HEK293 (cell line): Measurements from ENCODE around the gene PRSS12.

Experiments
- CTCF ChIA-PET: fragments of 350-600 bp; formaldehyde crosslinking; extraction: SDS; loops from one replicate; lab custom pipeline; 2021; ENCODE audit warnings: antibody characterized with exemption; lab: Yijun Ruan, JAX
- POLR2A ChIA-PET: fragments of 300-600 bp; formaldehyde crosslinking; extraction: SDS; loops from one replicate; lab custom pipeline; 2020; ENCODE audit warnings: antibody characterized with exemption, inconsistent platforms; lab: Yijun Ruan, JAX
- H3K27ac ChIP-seq: fragments of 200-500 bp; sonication (Bioruptor generic); 2 replicates; pipeline ENCODE4 v1.5.1; 2014; ENCODE audit warnings: low read depth, low read length, control low read depth, inconsistent platforms; ENCODE audit errors: extremely low read depth
- H3K36me3 ChIP-seq, 2 experiments: fragments of 200-500 bp in 1 of 2; sonication (Bioruptor generic) in 1 of 2; 1 replicate in 1 of 2; 2 replicates in 1 of 2; pipeline ENCODE4 v1.5.1; 2014 to 2017; ENCODE audit warnings: inconsistent platforms in 2 of 2, low read length in 2 of 2; ENCODE audit not compliant: control insufficient read depth in 2 of 2, insufficient read depth in 1 of 2
- H3K4me1 ChIP-seq: fragments of 200-500 bp; sonication (Bioruptor generic); 2 replicates; pipeline ENCODE4 v1.5.1; 2014; ENCODE audit warnings: mild to moderate bottlenecking, low read length, inconsistent platforms; ENCODE audit not compliant: control insufficient read depth, insufficient read depth
- H3K4me3 ChIP-seq: 2 replicates; pipeline ENCODE4 v1.5.1; 2011; ENCODE audit warnings: low read depth, mild to moderate bottlenecking, control low read depth, low read length, moderate library complexity
- H3K9me3 ChIP-seq: fragments of 200-500 bp; sonication (Bioruptor generic); 2 replicates; pipeline ENCODE4 v1.5.1; 2014; ENCODE audit warnings: low read depth, low read length, inconsistent platforms; ENCODE audit not compliant: control insufficient read depth, insufficient read depth
- IKZF3 ChIP-seq: fragments of 450-650 bp; IDR thresholded peaks from 2 replicates; pipeline ENCODE4 v1.5.0; 2018; ENCODE audit warnings: missing biosample characterization, mild to moderate bottlenecking, missing genetic modification characterization, moderate library complexity
- SCRT1 ChIP-seq: fragments of 450-650 bp; formaldehyde crosslinking; IDR thresholded peaks from 2 replicates; pipeline ENCODE4 v1.5.1; 2016; ENCODE audit warnings: missing biosample characterization, missing genetic modification characterization, borderline replicate concordance
- ZBTB17 ChIP-seq: fragments of 450-650 bp; formaldehyde crosslinking; IDR thresholded peaks from 2 replicates; pipeline ENCODE4 v1.5.1; 2016; ENCODE audit warnings: missing biosample characterization, missing genetic modification characterization
- ZBTB7A ChIP-seq: fragments of 450-650 bp; formaldehyde crosslinking; IDR thresholded peaks from 2 replicates; pipeline ENCODE4 v1.5.1; 2016; ENCODE audit warnings: low read depth, missing biosample characterization, missing genetic modification characterization
- ZNF146 ChIP-seq: fragments of 450-650 bp; formaldehyde crosslinking; IDR thresholded peaks from 2 replicates; pipeline ENCODE4 v1.5.1; 2016; ENCODE audit warnings: missing biosample characterization, missing genetic modification characterization
- ZNF157 ChIP-seq: fragments of 450-650 bp; formaldehyde crosslinking; IDR thresholded peaks from 2 replicates; pipeline ENCODE4 v1.5.1; 2016; ENCODE audit warnings: missing biosample characterization, missing genetic modification characterization
- ZNF37A ChIP-seq: fragments of 450-650 bp; IDR thresholded peaks from 2 replicates; pipeline ENCODE4 v1.5.1; 2018; ENCODE audit warnings: missing biosample characterization, missing genetic modification characterization
- ZNF473 ChIP-seq: fragments of 450-650 bp; formaldehyde crosslinking; IDR thresholded peaks from 2 replicates; pipeline ENCODE4 v1.5.1; 2017; ENCODE audit warnings: missing biosample characterization, missing genetic modification characterization
- ZNF530 ChIP-seq: fragments of 450-650 bp; formaldehyde crosslinking; IDR thresholded peaks from 2 replicates; pipeline ENCODE4 v1.5.1; 2016; ENCODE audit warnings: low read depth, missing biosample characterization, missing genetic modification characterization
- ZNF544 ChIP-seq: fragments of 450-650 bp; formaldehyde crosslinking; IDR thresholded peaks from 2 replicates; pipeline ENCODE4 v1.5.0; 2017; ENCODE audit warnings: missing biosample characterization, missing genetic modification characterization
- ZNF549 ChIP-seq: fragments of 450-650 bp; IDR thresholded peaks from 2 replicates; pipeline ENCODE4 v1.5.1; 2018; ENCODE audit warnings: missing biosample characterization, missing genetic modification characterization, mild to moderate bottlenecking, inconsistent platforms, moderate library complexity
- ZNF585B ChIP-seq: fragments of 450-650 bp; formaldehyde crosslinking; IDR thresholded peaks from 2 replicates; pipeline ENCODE4 v1.5.1; 2016; ENCODE audit warnings: missing biosample characterization, missing genetic modification characterization
- ZNF600 ChIP-seq: fragments of 450-650 bp; formaldehyde crosslinking; IDR thresholded peaks from 2 replicates; pipeline ENCODE4 v1.5.1; 2016; ENCODE audit warnings: missing biosample characterization, missing genetic modification characterization
- ZNF654 ChIP-seq: fragments of 450-650 bp; formaldehyde crosslinking; IDR thresholded peaks from 2 replicates; pipeline ENCODE4 v1.5.1; 2016; ENCODE audit warnings: low read depth, missing biosample characterization, missing genetic modification characterization
- ZNF707 ChIP-seq: fragments of 450-650 bp; formaldehyde crosslinking; IDR thresholded peaks from 2 replicates; pipeline ENCODE4 v1.5.1; 2016; ENCODE audit warnings: missing biosample characterization, missing genetic modification characterization
- ZNF768 ChIP-seq: fragments of 450-650 bp; formaldehyde crosslinking; IDR thresholded peaks from 2 replicates; pipeline ENCODE4 v1.5.1; 2018; ENCODE audit warnings: missing biosample characterization, mild to moderate bottlenecking, missing genetic modification characterization
- ZNF791 ChIP-seq: fragments of 450-650 bp; formaldehyde crosslinking; IDR thresholded peaks from 2 replicates; pipeline ENCODE4 v1.5.1; 2016; ENCODE audit warnings: missing biosample characterization, missing genetic modification characterization
- ZNF843 ChIP-seq: fragments of 450-650 bp; formaldehyde crosslinking; IDR thresholded peaks from 2 replicates; pipeline ENCODE4 v1.5.1; 2016; ENCODE audit warnings: missing biosample characterization, missing genetic modification characterization
- TF ChIP-seq, protein P1 (sequence below): fragments of 450-650 bp; formaldehyde crosslinking; IDR thresholded peaks from 2 replicates; pipeline ENCODE4 v1.5.1; 2016; ENCODE audit warnings: missing biosample characterization, missing genetic modification characterization, borderline replicate concordance
- TF ChIP-seq, protein P2 (sequence below): fragments of 450-650 bp; formaldehyde crosslinking; IDR thresholded peaks from 2 replicates; pipeline ENCODE4 v1.5.0; 2017; ENCODE audit warnings: missing biosample characterization, missing genetic modification characterization, borderline replicate concordance
- TF ChIP-seq, protein P3 (sequence below): fragments of 450-650 bp; formaldehyde crosslinking; IDR thresholded peaks from 2 replicates; pipeline ENCODE4 v1.5.1; 2016; ENCODE audit warnings: missing biosample characterization, missing genetic modification characterization
- TF ChIP-seq, protein P4 (sequence below): fragments of 450-650 bp; formaldehyde crosslinking; IDR thresholded peaks from 2 replicates; pipeline ENCODE4 v1.5.1; 2016; ENCODE audit warnings: missing biosample characterization, missing genetic modification characterization

Gene PRSS12

GRCh38 chr4:118357601-118358000 lies 4.8 kb upstream of the PRSS12 start:
- H3K4me1 ChIP-seq = peaks cover 3% of the 10 kb centered on the region; the same call in 1 of the 2 replicates
- TF ChIP-seq, protein P1, sequence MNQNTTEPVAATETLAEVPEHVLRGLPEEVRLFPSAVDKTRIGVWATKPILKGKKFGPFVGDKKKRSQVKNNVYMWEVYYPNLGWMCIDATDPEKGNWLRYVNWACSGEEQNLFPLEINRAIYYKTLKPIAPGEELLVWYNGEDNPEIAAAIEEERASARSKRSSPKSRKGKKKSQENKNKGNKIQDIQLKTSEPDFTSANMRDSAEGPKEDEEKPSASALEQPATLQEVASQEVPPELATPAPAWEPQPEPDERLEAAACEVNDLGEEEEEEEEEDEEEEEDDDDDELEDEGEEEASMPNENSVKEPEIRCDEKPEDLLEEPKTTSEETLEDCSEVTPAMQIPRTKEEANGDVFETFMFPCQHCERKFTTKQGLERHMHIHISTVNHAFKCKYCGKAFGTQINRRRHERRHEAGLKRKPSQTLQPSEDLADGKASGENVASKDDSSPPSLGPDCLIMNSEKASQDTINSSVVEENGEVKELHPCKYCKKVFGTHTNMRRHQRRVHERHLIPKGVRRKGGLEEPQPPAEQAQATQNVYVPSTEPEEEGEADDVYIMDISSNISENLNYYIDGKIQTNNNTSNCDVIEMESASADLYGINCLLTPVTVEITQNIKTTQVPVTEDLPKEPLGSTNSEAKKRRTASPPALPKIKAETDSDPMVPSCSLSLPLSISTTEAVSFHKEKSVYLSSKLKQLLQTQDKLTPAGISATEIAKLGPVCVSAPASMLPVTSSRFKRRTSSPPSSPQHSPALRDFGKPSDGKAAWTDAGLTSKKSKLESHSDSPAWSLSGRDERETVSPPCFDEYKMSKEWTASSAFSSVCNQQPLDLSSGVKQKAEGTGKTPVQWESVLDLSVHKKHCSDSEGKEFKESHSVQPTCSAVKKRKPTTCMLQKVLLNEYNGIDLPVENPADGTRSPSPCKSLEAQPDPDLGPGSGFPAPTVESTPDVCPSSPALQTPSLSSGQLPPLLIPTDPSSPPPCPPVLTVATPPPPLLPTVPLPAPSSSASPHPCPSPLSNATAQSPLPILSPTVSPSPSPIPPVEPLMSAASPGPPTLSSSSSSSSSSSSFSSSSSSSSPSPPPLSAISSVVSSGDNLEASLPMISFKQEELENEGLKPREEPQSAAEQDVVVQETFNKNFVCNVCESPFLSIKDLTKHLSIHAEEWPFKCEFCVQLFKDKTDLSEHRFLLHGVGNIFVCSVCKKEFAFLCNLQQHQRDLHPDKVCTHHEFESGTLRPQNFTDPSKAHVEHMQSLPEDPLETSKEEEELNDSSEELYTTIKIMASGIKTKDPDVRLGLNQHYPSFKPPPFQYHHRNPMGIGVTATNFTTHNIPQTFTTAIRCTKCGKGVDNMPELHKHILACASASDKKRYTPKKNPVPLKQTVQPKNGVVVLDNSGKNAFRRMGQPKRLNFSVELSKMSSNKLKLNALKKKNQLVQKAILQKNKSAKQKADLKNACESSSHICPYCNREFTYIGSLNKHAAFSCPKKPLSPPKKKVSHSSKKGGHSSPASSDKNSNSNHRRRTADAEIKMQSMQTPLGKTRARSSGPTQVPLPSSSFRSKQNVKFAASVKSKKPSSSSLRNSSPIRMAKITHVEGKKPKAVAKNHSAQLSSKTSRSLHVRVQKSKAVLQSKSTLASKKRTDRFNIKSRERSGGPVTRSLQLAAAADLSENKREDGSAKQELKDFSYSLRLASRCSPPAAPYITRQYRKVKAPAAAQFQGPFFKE (tag by site-specific recombination) = no peak
- TF ChIP-seq ZNF530 (tag by site-specific recombination) = no peak
- TF ChIP-seq ZBTB17 (tag by site-specific recombination) = peak; percentile 37; the same call in 1 of the 2 replicates
- ChIA-PET POLR2A (no interaction called here), CTCF (no interaction called here)
- no peaks in the 10 kb centered on the region for H3K9me3 ChIP-seq
- H3K36me3 ChIP-seq = no peaks in the 10 kb centered on the region
- H3K27ac ChIP-seq = no peak overlapping the region
- H3K4me3 ChIP-seq = no peak overlapping the region

DNA sequence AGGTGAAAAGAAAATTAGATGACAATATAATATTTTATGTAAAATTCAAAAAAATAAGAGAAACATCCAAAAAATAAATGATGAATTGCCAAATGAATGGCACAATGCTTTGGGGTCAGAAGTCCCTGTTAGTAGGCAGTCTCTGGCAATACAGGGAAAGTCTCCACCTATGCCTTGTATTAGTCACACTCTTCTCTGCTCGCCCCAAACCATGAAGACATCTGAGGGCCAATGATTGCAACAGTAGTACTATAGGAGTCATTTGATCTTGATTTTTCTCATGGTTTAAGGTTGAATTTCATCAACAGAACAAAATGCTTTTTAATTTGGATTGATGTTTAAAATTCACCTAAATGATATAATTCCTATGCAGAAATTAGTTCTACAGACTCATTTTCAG lies 3.9 kb upstream of the PRSS12 start:
- POLR2A ChIA-PET = no interaction called here
- CTCF ChIA-PET = no interaction called here
- Histone ChIP-seq H3K9me3 (no peaks in the 10 kb centered on the region), H3K36me3 (no peaks in the 10 kb centered on the region), H3K4me3 (no peak overlapping the region), H3K4me1 (peaks cover 3% of the 10 kb centered on the region; the same call in 1 of the 2 replicates), H3K27ac (no peak overlapping the region)
- TF ChIP-seq ZNF473 (tag by site-specific recombination) (no peak), ZNF549 (tag by site-specific recombination) (no peak), ZNF146 (tag by site-specific recombination) (no peak), ZNF585B (tag by site-specific recombination) (no peak), ZNF768 (tag by site-specific recombination) (no peak), ZBTB17 (tag by site-specific recombination) (no peak), IKZF3 (no peak), ZNF654 (tag by site-specific recombination) (no peak), ZBTB7A (tag by site-specific recombination) (no peak), ZNF37A (tag by site-specific recombination) (no peak), ZNF791 (tag by site-specific recombination) (no peak), ZNF600 (no peak), SCRT1 (tag by site-specific recombination) (no peak), ZNF157 (tag by site-specific recombination) (no peak), ZNF843 (no peak), ZNF707 (tag by site-specific recombination) (no peak), ZNF544 (tag by site-specific recombination) (no peak)
- TF ChIP-seq, protein P2, sequence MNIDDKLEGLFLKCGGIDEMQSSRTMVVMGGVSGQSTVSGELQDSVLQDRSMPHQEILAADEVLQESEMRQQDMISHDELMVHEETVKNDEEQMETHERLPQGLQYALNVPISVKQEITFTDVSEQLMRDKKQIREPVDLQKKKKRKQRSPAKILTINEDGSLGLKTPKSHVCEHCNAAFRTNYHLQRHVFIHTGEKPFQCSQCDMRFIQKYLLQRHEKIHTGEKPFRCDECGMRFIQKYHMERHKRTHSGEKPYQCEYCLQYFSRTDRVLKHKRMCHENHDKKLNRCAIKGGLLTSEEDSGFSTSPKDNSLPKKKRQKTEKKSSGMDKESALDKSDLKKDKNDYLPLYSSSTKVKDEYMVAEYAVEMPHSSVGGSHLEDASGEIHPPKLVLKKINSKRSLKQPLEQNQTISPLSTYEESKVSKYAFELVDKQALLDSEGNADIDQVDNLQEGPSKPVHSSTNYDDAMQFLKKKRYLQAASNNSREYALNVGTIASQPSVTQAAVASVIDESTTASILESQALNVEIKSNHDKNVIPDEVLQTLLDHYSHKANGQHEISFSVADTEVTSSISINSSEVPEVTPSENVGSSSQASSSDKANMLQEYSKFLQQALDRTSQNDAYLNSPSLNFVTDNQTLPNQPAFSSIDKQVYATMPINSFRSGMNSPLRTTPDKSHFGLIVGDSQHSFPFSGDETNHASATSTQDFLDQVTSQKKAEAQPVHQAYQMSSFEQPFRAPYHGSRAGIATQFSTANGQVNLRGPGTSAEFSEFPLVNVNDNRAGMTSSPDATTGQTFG (tag by site-specific recombination) = no peak
- TF ChIP-seq, protein P3, sequence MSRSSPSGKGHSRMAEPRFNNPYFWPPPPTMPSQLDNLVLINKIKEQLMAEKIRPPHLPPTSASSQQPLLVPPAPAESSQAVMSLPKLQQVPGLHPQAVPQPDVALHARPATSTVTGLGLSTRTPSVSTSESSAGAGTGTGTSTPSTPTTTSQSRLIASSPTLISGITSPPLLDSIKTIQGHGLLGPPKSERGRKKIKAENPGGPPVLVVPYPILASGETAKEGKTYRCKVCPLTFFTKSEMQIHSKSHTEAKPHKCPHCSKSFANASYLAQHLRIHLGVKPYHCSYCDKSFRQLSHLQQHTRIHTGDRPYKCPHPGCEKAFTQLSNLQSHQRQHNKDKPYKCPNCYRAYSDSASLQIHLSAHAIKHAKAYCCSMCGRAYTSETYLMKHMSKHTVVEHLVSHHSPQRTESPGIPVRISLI (tag by site-specific recombination) = no peak
- TF ChIP-seq, protein P4, sequence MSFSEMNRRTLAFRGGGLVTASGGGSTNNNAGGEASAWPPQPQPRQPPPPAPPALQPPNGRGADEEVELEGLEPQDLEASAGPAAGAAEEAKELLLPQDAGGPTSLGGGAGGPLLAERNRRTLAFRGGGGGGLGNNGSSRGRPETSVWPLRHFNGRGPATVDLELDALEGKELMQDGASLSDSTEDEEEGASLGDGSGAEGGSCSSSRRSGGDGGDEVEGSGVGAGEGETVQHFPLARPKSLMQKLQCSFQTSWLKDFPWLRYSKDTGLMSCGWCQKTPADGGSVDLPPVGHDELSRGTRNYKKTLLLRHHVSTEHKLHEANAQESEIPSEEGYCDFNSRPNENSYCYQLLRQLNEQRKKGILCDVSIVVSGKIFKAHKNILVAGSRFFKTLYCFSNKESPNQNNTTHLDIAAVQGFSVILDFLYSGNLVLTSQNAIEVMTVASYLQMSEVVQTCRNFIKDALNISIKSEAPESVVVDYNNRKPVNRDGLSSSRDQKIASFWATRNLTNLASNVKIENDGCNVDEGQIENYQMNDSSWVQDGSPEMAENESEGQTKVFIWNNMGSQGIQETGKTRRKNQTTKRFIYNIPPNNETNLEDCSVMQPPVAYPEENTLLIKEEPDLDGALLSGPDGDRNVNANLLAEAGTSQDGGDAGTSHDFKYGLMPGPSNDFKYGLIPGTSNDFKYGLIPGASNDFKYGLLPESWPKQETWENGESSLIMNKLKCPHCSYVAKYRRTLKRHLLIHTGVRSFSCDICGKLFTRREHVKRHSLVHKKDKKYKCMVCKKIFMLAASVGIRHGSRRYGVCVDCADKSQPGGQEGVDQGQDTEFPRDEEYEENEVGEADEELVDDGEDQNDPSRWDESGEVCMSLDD (tag by site-specific recombination) = no peak
